Measurements from ENCODE around the gene ZNF496. TPM values are rescaled to one million over a fixed set of nuclear protein-coding genes. Genes with fewer than 3 reads are reported as not detected.

The ZNF496 gene
- total and polyA plus RNA-seq, 12 donors = 4.3 to 34.9 (median 16.4) TPM

- H3K4me3 ChIP-seq = no peak overlapping the region
- H3K27me3 ChIP-seq = no peaks in the 10 kb centered on the region
- intact Hi-C loops (cut with DNase I) = no loop called here
- no peak for TF ChIP-seq CTCF (IDR thresholded peaks at IDR 0.05)
- TF ChIP-seq POLR2A (IDR thresholded peaks at IDR 0.05) = no peak
- H3K27ac ChIP-seq = no peak overlapping the region
- no peak for DNase-seq
- peaks cover 0 to 47% of the 10 kb centered on the region in 2 donors for H3K36me3 ChIP-seq (replicated peaks in 1 of 2)
- no peaks in the 10 kb centered on the region for H3K9me3 ChIP-seq (replicated peaks in 1 of 3)
- H3K4me1 ChIP-seq (replicated peaks in 1 of 2) = peaks cover 0 to under 1% of the 10 kb centered on the region in 2 donors
- 79 to 91% (median 83%) methylated on average over 2 of the region's 2 CpGs for WGBS, 4 donors
Measured at GRCh38 chr1:247324923-247325322, 6.7 kb downstream of the ZNF496 start.

GRCh38 chr1:247324204-247324787, 7.4 kb downstream of the ZNF496 start:
- Histone ChIP-seq H3K4me1 (replicated peaks in 1 of 2) (no peaks in the 10 kb centered on the region), H3K36me3 (replicated peaks in 1 of 2) (peaks cover 0 to 48% of the 10 kb centered on the region in 2 donors), H3K9me3 (replicated peaks in 1 of 3) (no peaks in the 10 kb centered on the region), H3K27me3 (no peaks in the 10 kb centered on the region), H3K27ac (no peak overlapping the region), H3K4me3 (no peak overlapping the region)
- no peak for DNase-seq
- intact Hi-C loops (cut with DNase I) = no loop called here
- TF ChIP-seq CTCF (IDR thresholded peaks at IDR 0.05) (no peak), POLR2A (IDR thresholded peaks at IDR 0.05) (no peak)
- 85 to 100% (median 92%) methylated on average over 1 of the region's 1 CpG for WGBS, 4 donors

- no peak for DNase-seq
Measured at GRCh38 chr1:247322849-247323586, 8.6 kb downstream of the ZNF496 start.

More at GRCh38 chr1:247322849-247323586, 8.6 kb downstream of the ZNF496 start:
- Histone ChIP-seq H3K36me3 (replicated peaks in 1 of 2) (peaks cover 0 to 42% of the 10 kb centered on the region in 2 donors), H3K9me3 (replicated peaks in 1 of 3) (no peaks in the 10 kb centered on the region), H3K27ac (no peak overlapping the region), H3K4me3 (no peak overlapping the region), H3K27me3 (no peaks in the 10 kb centered on the region), H3K4me1 (replicated peaks in 1 of 2) (no peaks in the 10 kb centered on the region)
- intact Hi-C loops (cut with DNase I) = no loop called here
- TF ChIP-seq POLR2A (IDR thresholded peaks at IDR 0.05) (no peak), CTCF (IDR thresholded peaks at IDR 0.05) (no peak)
- 80 to 88% (median 82%) methylated on average over 12 of the region's 12 CpGs for WGBS, 4 donors

Measured in adrenal gland (tissue), 12 donors.